ENCODE measurements around the gene TREML4.
A peak's percentile ranks its signal among the peaks of the same experiment; 100 is the strongest.
"Not testable (repeated sequence)": the region's sequence is repeated elsewhere in the genome, so short reads cannot be mapped to it uniquely, and the experiment has no call there.

TREML4 gene

DNA sequence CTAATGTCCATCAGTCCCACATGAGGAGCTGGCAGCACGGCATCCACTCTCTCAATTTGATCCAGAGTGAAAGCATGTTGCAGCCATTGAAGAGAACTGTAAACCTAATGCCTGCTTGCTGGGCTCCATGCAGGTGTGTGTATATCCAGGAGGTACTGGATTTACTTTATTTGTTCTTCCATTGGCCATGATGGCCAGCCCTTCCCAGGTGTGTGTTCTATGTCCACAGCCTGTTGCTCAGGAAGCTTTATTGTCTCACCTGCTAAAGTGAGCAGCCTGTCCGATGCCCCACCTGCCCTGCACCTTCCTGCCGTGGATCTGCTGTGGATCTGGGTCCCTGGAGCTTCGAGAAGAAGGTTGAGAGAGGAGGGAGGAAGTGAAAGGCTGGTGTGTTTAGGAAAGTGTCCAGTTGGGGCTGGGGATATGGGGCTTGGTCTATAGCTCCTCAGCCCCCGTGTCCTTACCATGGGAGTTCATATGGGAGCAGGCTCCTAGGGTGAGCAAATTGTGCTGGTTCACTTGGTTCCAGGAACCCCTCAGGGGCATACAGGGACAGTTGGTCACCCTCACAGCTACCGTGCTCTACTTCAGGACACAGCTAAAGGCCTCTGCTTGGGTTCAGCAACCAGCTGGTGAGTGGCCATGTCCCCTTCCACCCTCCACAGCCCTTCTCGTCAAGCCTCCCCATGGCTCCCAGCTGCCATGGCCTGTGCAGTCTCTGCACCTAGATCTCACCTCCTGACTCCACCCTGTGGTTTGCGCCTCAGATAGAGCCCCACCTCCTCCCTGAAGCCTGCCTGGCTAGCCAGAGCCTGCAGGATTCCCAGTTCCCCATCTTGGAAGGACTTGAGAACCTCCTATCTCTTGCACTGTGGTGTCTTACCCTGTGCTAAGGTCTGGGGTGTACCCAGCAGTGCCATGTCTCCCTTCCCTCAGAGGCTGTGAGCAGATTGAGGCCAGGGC is 39.9 kb upstream of the TREML4 start:
- Histone ChIP-seq H3K79me2 (ENCODE audit: insufficient read depth, low read length) (no peaks in the 10 kb centered on the region), H2AFZ (ENCODE audit: low read depth, low read length) (no peak overlapping the region), H4K20me1 (ENCODE audit: insufficient read depth, low read length) (no peaks in the 10 kb centered on the region), H3K9ac (ENCODE audit: low read depth, low read length) (no peak overlapping the region), H3K27me3 (ENCODE audit: insufficient read depth, low read length, poor library complexity) (no peaks in the 10 kb centered on the region), H3K27ac (ENCODE audit: low read length) (no peak overlapping the region), H3K36me3 (ENCODE audit: insufficient read depth, low read length) (0 out of 2 replicates have a peak, but pooled peaks cover 3% of the 10 kb centered on the region), H3K4me1 (ENCODE audit: insufficient read depth, low read length) (no peaks in the 10 kb centered on the region; the same call in 1 of the 2 replicates), H3K9me3 (ENCODE audit: insufficient read depth, low read length, severe bottlenecking) (peaks cover 11% of the 10 kb centered on the region), H3K4me2 (ENCODE audit: insufficient read depth, low read length) (no peak overlapping the region), H3K4me3 (ENCODE audit: low read depth in 1 of 2, low read length in 2 of 2) (no peak overlapping the region)
- TF ChIP-seq, protein P1, sequence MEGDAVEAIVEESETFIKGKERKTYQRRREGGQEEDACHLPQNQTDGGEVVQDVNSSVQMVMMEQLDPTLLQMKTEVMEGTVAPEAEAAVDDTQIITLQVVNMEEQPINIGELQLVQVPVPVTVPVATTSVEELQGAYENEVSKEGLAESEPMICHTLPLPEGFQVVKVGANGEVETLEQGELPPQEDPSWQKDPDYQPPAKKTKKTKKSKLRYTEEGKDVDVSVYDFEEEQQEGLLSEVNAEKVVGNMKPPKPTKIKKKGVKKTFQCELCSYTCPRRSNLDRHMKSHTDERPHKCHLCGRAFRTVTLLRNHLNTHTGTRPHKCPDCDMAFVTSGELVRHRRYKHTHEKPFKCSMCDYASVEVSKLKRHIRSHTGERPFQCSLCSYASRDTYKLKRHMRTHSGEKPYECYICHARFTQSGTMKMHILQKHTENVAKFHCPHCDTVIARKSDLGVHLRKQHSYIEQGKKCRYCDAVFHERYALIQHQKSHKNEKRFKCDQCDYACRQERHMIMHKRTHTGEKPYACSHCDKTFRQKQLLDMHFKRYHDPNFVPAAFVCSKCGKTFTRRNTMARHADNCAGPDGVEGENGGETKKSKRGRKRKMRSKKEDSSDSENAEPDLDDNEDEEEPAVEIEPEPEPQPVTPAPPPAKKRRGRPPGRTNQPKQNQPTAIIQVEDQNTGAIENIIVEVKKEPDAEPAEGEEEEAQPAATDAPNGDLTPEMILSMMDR (IDR thresholded peaks at IDR 0.05; ENCODE audit: borderline replicate concordance, extremely low read depth, low read length, poor library complexity, severe bottlenecking) = no peak
- TF ChIP-seq EZH2 (IDR thresholded peaks at IDR 0.05; ENCODE audit: borderline replicate concordance, low read depth, low read length, severe bottlenecking) = no peak
- ATAC-seq (ENCODE audit: insufficient read depth, low read depth) (no peak), DNase-seq (no peak)

DNA sequence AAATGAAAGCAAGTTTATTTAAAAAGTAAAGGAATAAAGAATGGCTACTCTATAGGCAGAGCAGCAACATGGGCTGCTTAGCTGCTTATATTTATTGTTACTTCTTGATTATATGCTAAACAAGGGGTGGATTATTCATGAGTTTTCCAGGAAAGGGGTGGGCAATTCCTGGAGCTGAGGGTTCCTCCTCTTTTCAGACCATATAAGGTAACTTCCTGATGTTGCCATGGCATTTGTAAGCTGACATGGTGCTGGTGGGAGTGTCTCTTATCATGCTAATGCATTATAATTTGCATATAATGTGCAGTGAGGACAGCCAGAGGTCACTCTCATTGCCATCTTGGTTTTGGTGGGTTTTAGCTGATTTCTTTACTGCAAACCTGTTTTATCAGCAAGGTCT is 39.1 kb upstream of the TREML4 start:
- not testable (repeated sequence) for H3K4me1 ChIP-seq (ENCODE audit: insufficient read depth, low read length); H3K27me3 ChIP-seq (ENCODE audit: insufficient read depth, low read length, poor library complexity); H2AFZ ChIP-seq (ENCODE audit: low read depth, low read length); ATAC-seq (ENCODE audit: insufficient read depth, low read depth); H3K9ac ChIP-seq (ENCODE audit: low read depth, low read length); H3K79me2 ChIP-seq (ENCODE audit: insufficient read depth, low read length); H3K27ac ChIP-seq (ENCODE audit: low read length); H4K20me1 ChIP-seq (ENCODE audit: insufficient read depth, low read length); H3K36me3 ChIP-seq (ENCODE audit: insufficient read depth, low read length); DNase-seq; H3K4me3 ChIP-seq (ENCODE audit: low read depth in 1 of 2, low read length in 2 of 2); H3K4me2 ChIP-seq (ENCODE audit: insufficient read depth, low read length)
- peaks cover 11% of the 10 kb centered on the region for H3K9me3 ChIP-seq (ENCODE audit: insufficient read depth, low read length, severe bottlenecking)

DNA sequence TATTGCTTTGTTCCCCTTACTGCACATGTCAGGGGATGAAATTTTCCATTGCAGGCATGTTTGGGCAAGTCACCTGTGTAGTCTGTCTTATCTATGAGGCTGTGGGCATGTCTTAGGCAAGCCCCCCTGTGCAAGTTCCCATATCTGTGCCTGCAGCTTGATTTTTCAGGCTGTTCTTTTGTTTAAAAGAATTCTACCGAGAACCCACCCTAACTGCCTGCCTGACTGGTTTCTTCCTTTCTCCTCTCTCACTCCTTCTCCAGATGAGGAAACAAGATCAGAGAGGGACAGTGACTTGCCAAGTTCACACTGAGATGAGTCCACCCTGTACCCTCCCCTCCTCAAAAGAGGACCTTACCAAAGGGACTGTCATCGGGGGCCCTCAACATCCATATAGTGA is 38.2 kb upstream of the TREML4 start:
- Histone ChIP-seq H3K27ac (ENCODE audit: low read length) (no peak overlapping the region), H3K4me3 (ENCODE audit: low read depth in 1 of 2, low read length in 2 of 2) (no peak overlapping the region), H3K9ac (ENCODE audit: low read depth, low read length) (no peak overlapping the region), H3K27me3 (ENCODE audit: insufficient read depth, low read length, poor library complexity) (no peaks in the 10 kb centered on the region), H3K4me2 (ENCODE audit: insufficient read depth, low read length) (no peak overlapping the region), H3K9me3 (ENCODE audit: insufficient read depth, low read length, severe bottlenecking) (peaks cover 11% of the 10 kb centered on the region), H3K4me1 (ENCODE audit: insufficient read depth, low read length) (no peaks in the 10 kb centered on the region; the same call in 1 of the 2 replicates), H3K79me2 (ENCODE audit: insufficient read depth, low read length) (no peaks in the 10 kb centered on the region), H2AFZ (ENCODE audit: low read depth, low read length) (no peak overlapping the region), H4K20me1 (ENCODE audit: insufficient read depth, low read length) (no peaks in the 10 kb centered on the region), H3K36me3 (ENCODE audit: insufficient read depth, low read length) (peaks cover 7% of the 10 kb centered on the region; the same call in 1 of the 2 replicates)
- no peak for TF ChIP-seq EZH2 (IDR thresholded peaks at IDR 0.05; ENCODE audit: borderline replicate concordance, low read depth, low read length, severe bottlenecking)
- TF ChIP-seq, protein P1 (IDR thresholded peaks at IDR 0.05; ENCODE audit: borderline replicate concordance, extremely low read depth, low read length, poor library complexity, severe bottlenecking) = no peak
- ATAC-seq (ENCODE audit: insufficient read depth, low read depth) (no peak), DNase-seq (no peak)

DNA sequence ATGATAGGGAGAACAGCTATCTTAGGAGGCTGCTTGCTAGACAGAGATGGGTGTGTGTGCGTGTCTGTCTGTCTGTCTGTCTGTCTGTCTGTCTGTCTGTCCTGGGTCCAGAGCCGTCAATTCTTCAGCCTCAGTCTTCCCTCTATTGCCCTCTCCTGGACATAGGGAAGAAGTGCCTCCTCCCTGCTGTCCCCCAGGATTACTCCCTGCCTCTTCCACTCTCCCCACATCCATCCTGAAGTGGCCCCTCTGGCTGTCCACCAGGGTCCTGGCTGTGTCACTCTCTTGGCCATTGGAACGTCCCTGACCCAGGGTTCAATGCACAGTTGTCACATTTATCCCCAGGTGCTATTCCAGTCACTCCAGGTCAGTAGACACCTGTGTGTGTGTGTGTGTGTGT is 37.4 kb upstream of the TREML4 start:
- no peak overlapping the region for H3K4me2 ChIP-seq (ENCODE audit: insufficient read depth, low read length)
- DNase-seq (no peak), ATAC-seq (ENCODE audit: insufficient read depth, low read depth) (0 out of 3 replicates have a peak, but pooled peaks have one; percentile 2)
- no peaks in the 10 kb centered on the region for H4K20me1 ChIP-seq (ENCODE audit: insufficient read depth, low read length)
- peaks cover 11% of the 10 kb centered on the region for H3K9me3 ChIP-seq (ENCODE audit: insufficient read depth, low read length, severe bottlenecking)
- H3K79me2 ChIP-seq (ENCODE audit: insufficient read depth, low read length) = no peaks in the 10 kb centered on the region
- no peak overlapping the region for H3K4me3 ChIP-seq (ENCODE audit: low read depth in 1 of 2, low read length in 2 of 2)
- no peak overlapping the region for H3K9ac ChIP-seq (ENCODE audit: low read depth, low read length)
- H3K27me3 ChIP-seq (ENCODE audit: insufficient read depth, low read length, poor library complexity) = no peaks in the 10 kb centered on the region
- H3K4me1 ChIP-seq (ENCODE audit: insufficient read depth, low read length) = no peaks in the 10 kb centered on the region; the same call in 1 of the 2 replicates
- peak overlapping the region; percentile 6; the same call in 1 of the 2 replicates for H3K27ac ChIP-seq (ENCODE audit: low read length)
- no peak overlapping the region for H2AFZ ChIP-seq (ENCODE audit: low read depth, low read length)
- peaks cover 7% of the 10 kb centered on the region; the same call in 1 of the 2 replicates for H3K36me3 ChIP-seq (ENCODE audit: insufficient read depth, low read length)
- TF ChIP-seq, protein P1 (IDR thresholded peaks at IDR 0.05; ENCODE audit: borderline replicate concordance, extremely low read depth, low read length, poor library complexity, severe bottlenecking) = peak; percentile 39
- no peak for TF ChIP-seq EZH2 (IDR thresholded peaks at IDR 0.05; ENCODE audit: borderline replicate concordance, low read depth, low read length, severe bottlenecking)
